ENCODE data around the gene EPN3.

Gene EPN3

DNA sequence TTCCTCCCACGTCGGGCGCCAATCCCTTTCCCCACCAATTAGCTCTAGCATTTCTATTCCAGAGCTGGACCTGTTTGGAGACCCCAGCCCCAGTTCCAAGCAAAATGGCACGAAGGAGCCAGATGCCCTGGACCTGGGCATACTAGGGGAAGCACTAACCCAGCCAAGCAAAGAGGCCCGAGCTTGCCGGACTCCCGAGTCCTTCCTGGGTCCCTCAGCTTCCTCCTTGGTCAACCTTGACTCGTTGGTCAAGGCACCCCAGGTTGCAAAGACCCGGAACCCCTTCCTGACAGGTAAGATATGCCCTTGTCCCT is 8.8 kb downstream of the EPN3 start:
- Histone ChIP-seq H3K79me2 (ENCODE audit: insufficient read depth, low read length) (no peaks in the 10 kb centered on the region), H4K20me1 (ENCODE audit: insufficient read depth, low read length, poor library complexity, severe bottlenecking) (no peaks in the 10 kb centered on the region), H3K9ac (ENCODE audit: low read depth, low read length, poor library complexity, severe bottlenecking) (peak overlapping the region; percentile 68), H3K4me3 (ENCODE audit: low read length, poor library complexity, severe bottlenecking) (peak overlapping the region; percentile 75), H3K4me1 (ENCODE audit: insufficient read depth, low read length, poor library complexity, severe bottlenecking) (peaks cover 17% of the 10 kb centered on the region), H3K9me3 (ENCODE audit: insufficient read depth, low read depth, low read length) (no peaks in the 10 kb centered on the region), H3F3A (ENCODE audit: low read depth) (no peaks in the 10 kb centered on the region), H2AFZ (ENCODE audit: low read length) (peak overlapping the region; percentile 89), H3K27me3 (ENCODE audit: insufficient read depth, low read length, poor library complexity, severe bottlenecking) (no peaks in the 10 kb centered on the region), H3K36me3 (ENCODE audit: insufficient read depth, low read length) (no peaks in the 10 kb centered on the region), H3K9me2 (replicated peaks; ENCODE audit: low read depth, low read length) (no peaks in the 10 kb centered on the region), H3K4me2 (ENCODE audit: low read depth, low read length, poor library complexity, severe bottlenecking) (peak overlapping the region; percentile 87)
- TF ChIP-seq CTCF (conservative IDR thresholded peaks at IDR 0.05; ENCODE audit: low read length) (no peak), EZH2phosphoT487 (IDR thresholded peaks at IDR 0.05; ENCODE audit: borderline replicate concordance) (no peak)

GRCh38 chr17:50541716-50542688 is 9.5 kb downstream of the EPN3 start:
- Histone ChIP-seq H3K9ac (ENCODE audit: low read depth, low read length, poor library complexity, severe bottlenecking) (peak overlapping the region; percentile 68), H3K79me2 (ENCODE audit: insufficient read depth, low read length) (no peaks in the 10 kb centered on the region), H3K27me3 (ENCODE audit: insufficient read depth, low read length, poor library complexity, severe bottlenecking) (no peaks in the 10 kb centered on the region), H3K4me2 (ENCODE audit: low read depth, low read length, poor library complexity, severe bottlenecking) (peak overlapping the region; percentile 87), H3K9me3 (ENCODE audit: insufficient read depth, low read depth, low read length) (no peaks in the 10 kb centered on the region), H3K4me1 (ENCODE audit: insufficient read depth, low read length, poor library complexity, severe bottlenecking) (peaks cover 17% of the 10 kb centered on the region), H4K20me1 (ENCODE audit: insufficient read depth, low read length, poor library complexity, severe bottlenecking) (no peaks in the 10 kb centered on the region), H3K9me2 (replicated peaks; ENCODE audit: low read depth, low read length) (no peaks in the 10 kb centered on the region), H3K4me3 (ENCODE audit: low read length, poor library complexity, severe bottlenecking) (peak overlapping the region; percentile 75), H2AFZ (ENCODE audit: low read length) (peak overlapping the region; percentile 89), H3F3A (ENCODE audit: low read depth) (no peaks in the 10 kb centered on the region), H3K36me3 (ENCODE audit: insufficient read depth, low read length) (no peaks in the 10 kb centered on the region)
- TF ChIP-seq CTCF (conservative IDR thresholded peaks at IDR 0.05; ENCODE audit: low read length) (peak; percentile 48), EZH2phosphoT487 (IDR thresholded peaks at IDR 0.05; ENCODE audit: borderline replicate concordance) (no peak)

GRCh38 chr17:50542795-50543774 is 10.6 kb downstream of the EPN3 start:
- no peak for TF ChIP-seq CTCF (conservative IDR thresholded peaks at IDR 0.05; ENCODE audit: low read length)
- TF ChIP-seq EZH2phosphoT487 (IDR thresholded peaks at IDR 0.05; ENCODE audit: borderline replicate concordance) = no peak
- H3K4me1 ChIP-seq (ENCODE audit: insufficient read depth, low read length, poor library complexity, severe bottlenecking) = peaks cover 26% of the 10 kb centered on the region
- H2AFZ ChIP-seq (ENCODE audit: low read length) = peak overlapping the region; percentile 89; the same call in 1 of the 2 replicates
- no peaks in the 10 kb centered on the region for H3F3A ChIP-seq (ENCODE audit: low read depth)
- no peaks in the 10 kb centered on the region for H3K36me3 ChIP-seq (ENCODE audit: insufficient read depth, low read length)
- H3K9me2 ChIP-seq (replicated peaks; ENCODE audit: low read depth, low read length) = no peaks in the 10 kb centered on the region
- H3K4me2 ChIP-seq (ENCODE audit: low read depth, low read length, poor library complexity, severe bottlenecking) = peak overlapping the region; percentile 87
- peak overlapping the region; percentile 75 for H3K4me3 ChIP-seq (ENCODE audit: low read length, poor library complexity, severe bottlenecking)
- no peaks in the 10 kb centered on the region for H3K9me3 ChIP-seq (ENCODE audit: insufficient read depth, low read depth, low read length)
- no peaks in the 10 kb centered on the region for H4K20me1 ChIP-seq (ENCODE audit: insufficient read depth, low read length, poor library complexity, severe bottlenecking)
- H3K27me3 ChIP-seq (ENCODE audit: insufficient read depth, low read length, poor library complexity, severe bottlenecking) = no peaks in the 10 kb centered on the region
- H3K9ac ChIP-seq (ENCODE audit: low read depth, low read length, poor library complexity, severe bottlenecking) = peak overlapping the region; percentile 68
- peaks cover 11% of the 10 kb centered on the region for H3K79me2 ChIP-seq (ENCODE audit: insufficient read depth, low read length)

All from Loucy (cell line).